ENCODE data around the gene TMEM232. TPM values are rescaled to one million over a fixed set of nuclear protein-coding genes. Genes with fewer than 3 reads are reported as not detected.

TMEM232 gene
- polyA plus RNA-seq, 1 donor (not counting 4 experiments of a cell fraction or from before 2014, with no cell fraction given): 1.00 TPM

DNA sequence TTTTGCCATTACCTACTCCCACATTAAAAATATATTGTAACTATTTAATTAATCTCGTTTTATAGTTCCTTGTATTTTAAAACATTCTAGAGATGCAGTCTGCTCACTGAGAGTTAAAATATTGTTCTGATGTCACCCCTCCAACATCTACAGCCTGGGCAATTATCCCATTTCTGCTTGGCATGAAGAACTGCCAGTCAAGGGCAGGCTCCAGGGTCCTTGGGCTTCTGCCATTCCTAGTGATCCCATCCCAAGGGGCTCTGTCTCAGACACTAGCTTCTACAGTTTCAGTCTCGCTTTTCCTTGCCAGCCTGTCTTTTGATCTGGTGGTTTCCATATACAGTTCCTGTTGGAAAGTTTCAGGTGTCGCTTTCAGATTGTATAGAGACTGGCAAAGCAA, 287.2 kb downstream of the TMEM232 start:
- Histone ChIP-seq H3K4me2 (ENCODE audit: control insufficient read depth, extremely low read depth, insufficient read depth, low read depth, low read length) (no peak overlapping the region), H3K4me3 (ENCODE audit: control insufficient read depth in 2 of 3, extremely low read depth in 1 of 3, insufficient read depth in 2 of 3, low read depth in 1 of 3, low read length in 3 of 3) (no peak overlapping the region), H3K9me3 (ENCODE audit: control insufficient read depth, low read depth, low read length) (no peaks in the 10 kb centered on the region), H3K9ac (ENCODE audit: control insufficient read depth, extremely low read depth, insufficient read depth, low read length) (no peak overlapping the region), H3K79me2 (ENCODE audit: control insufficient read depth, insufficient read depth, low read length) (no peaks in the 10 kb centered on the region), H3K4me1 (ENCODE audit: control insufficient read depth, extremely low read depth, insufficient read depth, low read length) (no peaks in the 10 kb centered on the region), H2AFZ (ENCODE audit: control insufficient read depth, low read length) (no peak overlapping the region), H4K20me1 (ENCODE audit: control insufficient read depth, extremely low read depth, insufficient read depth, low read length) (no peaks in the 10 kb centered on the region), H3K27ac (ENCODE audit: control insufficient read depth, insufficient read depth, low read length) (no peak overlapping the region), H3K9me1 (ENCODE audit: control insufficient read depth, extremely low read depth, insufficient read depth, low read length) (no peaks in the 10 kb centered on the region), H3K36me3 (ENCODE audit: control insufficient read depth in 2 of 2, extremely low read depth in 1 of 2, insufficient read depth in 2 of 2, low read length in 2 of 2) (no peaks in the 10 kb centered on the region), H3K27me3 (ENCODE audit: control insufficient read depth, extremely low read depth, insufficient read depth, low read length) (peaks cover 4% of the 10 kb centered on the region)
- TF ChIP-seq, protein P1, sequence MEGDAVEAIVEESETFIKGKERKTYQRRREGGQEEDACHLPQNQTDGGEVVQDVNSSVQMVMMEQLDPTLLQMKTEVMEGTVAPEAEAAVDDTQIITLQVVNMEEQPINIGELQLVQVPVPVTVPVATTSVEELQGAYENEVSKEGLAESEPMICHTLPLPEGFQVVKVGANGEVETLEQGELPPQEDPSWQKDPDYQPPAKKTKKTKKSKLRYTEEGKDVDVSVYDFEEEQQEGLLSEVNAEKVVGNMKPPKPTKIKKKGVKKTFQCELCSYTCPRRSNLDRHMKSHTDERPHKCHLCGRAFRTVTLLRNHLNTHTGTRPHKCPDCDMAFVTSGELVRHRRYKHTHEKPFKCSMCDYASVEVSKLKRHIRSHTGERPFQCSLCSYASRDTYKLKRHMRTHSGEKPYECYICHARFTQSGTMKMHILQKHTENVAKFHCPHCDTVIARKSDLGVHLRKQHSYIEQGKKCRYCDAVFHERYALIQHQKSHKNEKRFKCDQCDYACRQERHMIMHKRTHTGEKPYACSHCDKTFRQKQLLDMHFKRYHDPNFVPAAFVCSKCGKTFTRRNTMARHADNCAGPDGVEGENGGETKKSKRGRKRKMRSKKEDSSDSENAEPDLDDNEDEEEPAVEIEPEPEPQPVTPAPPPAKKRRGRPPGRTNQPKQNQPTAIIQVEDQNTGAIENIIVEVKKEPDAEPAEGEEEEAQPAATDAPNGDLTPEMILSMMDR (optimal IDR thresholded peaks at IDR 0.05 in 1 of 3, IDR thresholded peaks at IDR 0.05 in 1 of 3, conservative IDR thresholded peaks at IDR 0.05 in 1 of 3; ENCODE audit: extremely low read depth in 1 of 3, insufficient read depth in 2 of 3, low read length in 3 of 3): no peak
- no peak for TF ChIP-seq EZH2 (IDR thresholded peaks at IDR 0.05; ENCODE audit: low read length)
- DNase-seq (ENCODE audit: low read depth, low spot score) (no peak), FAIRE-seq (no peak)
- dilution Hi-C loops (cut with MboI; ENCODE audit: extremely low pct_ligation_motif_present, low sequenced_read_pairs): no loop called here

DNA sequence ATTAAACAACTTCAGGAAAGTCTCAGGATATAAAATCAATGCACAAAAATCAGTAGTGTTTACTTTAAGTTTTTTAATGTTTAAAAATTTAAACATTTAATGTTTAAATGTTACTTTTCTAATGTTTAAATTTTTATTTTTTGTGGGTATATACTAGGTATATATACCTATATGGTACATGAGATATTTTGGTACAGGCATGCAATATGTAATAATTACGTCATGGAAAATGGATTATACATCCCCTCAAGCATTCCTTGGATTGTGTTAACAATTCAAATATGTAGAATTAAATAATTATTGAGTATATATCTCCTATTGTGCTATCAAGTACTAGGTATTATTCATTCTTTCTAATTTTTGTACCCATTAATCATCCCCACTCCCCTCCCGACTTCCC, 291.3 kb downstream of the TMEM232 start:
- dilution Hi-C loops (cut with MboI; ENCODE audit: extremely low pct_ligation_motif_present, low sequenced_read_pairs): no loop called here
- H3K79me2 ChIP-seq (ENCODE audit: control insufficient read depth, insufficient read depth, low read length): no peaks in the 10 kb centered on the region
- no peaks in the 10 kb centered on the region for H3K9me1 ChIP-seq (ENCODE audit: control insufficient read depth, extremely low read depth, insufficient read depth, low read length)
- H3K36me3 ChIP-seq (ENCODE audit: control insufficient read depth in 2 of 2, extremely low read depth in 1 of 2, insufficient read depth in 2 of 2, low read length in 2 of 2): no peaks in the 10 kb centered on the region
- H4K20me1 ChIP-seq (ENCODE audit: control insufficient read depth, extremely low read depth, insufficient read depth, low read length): no peaks in the 10 kb centered on the region
- H3K9me3 ChIP-seq (ENCODE audit: control insufficient read depth, low read depth, low read length): no peaks in the 10 kb centered on the region
- no peak overlapping the region for H2AFZ ChIP-seq (ENCODE audit: control insufficient read depth, low read length)
- H3K4me3 ChIP-seq (ENCODE audit: control insufficient read depth in 2 of 3, extremely low read depth in 1 of 3, insufficient read depth in 2 of 3, low read depth in 1 of 3, low read length in 3 of 3): no peak overlapping the region
- TF ChIP-seq, protein P1 (optimal IDR thresholded peaks at IDR 0.05 in 1 of 3, IDR thresholded peaks at IDR 0.05 in 1 of 3, conservative IDR thresholded peaks at IDR 0.05 in 1 of 3; ENCODE audit: extremely low read depth in 1 of 3, insufficient read depth in 2 of 3, low read length in 3 of 3): no peak
- no peak for TF ChIP-seq EZH2 (IDR thresholded peaks at IDR 0.05; ENCODE audit: low read length)
- H3K27me3 ChIP-seq (ENCODE audit: control insufficient read depth, extremely low read depth, insufficient read depth, low read length): no peaks in the 10 kb centered on the region
- DNase-seq (ENCODE audit: low read depth, low spot score): no peak
- FAIRE-seq: no peak
- no peaks in the 10 kb centered on the region for H3K4me1 ChIP-seq (ENCODE audit: control insufficient read depth, extremely low read depth, insufficient read depth, low read length)
- no peak overlapping the region for H3K4me2 ChIP-seq (ENCODE audit: control insufficient read depth, extremely low read depth, insufficient read depth, low read depth, low read length)
- H3K27ac ChIP-seq (ENCODE audit: control insufficient read depth, insufficient read depth, low read length): no peak overlapping the region
- no peak overlapping the region for H3K9ac ChIP-seq (ENCODE audit: control insufficient read depth, extremely low read depth, insufficient read depth, low read length)

All from keratinocyte (primary cell).